Measurements from ENCODE around the gene ZNF891. TPM values are rescaled to one million over a fixed set of nuclear protein-coding genes. Genes with fewer than 3 reads are reported as not detected.

ZNF891 gene
- total and polyA plus RNA-seq, 2 of the 13 experiments (the other 11 are each of a cell fraction or from before 2014, with no cell fraction given), result 1.3 to 2.1 TPM

DNA sequence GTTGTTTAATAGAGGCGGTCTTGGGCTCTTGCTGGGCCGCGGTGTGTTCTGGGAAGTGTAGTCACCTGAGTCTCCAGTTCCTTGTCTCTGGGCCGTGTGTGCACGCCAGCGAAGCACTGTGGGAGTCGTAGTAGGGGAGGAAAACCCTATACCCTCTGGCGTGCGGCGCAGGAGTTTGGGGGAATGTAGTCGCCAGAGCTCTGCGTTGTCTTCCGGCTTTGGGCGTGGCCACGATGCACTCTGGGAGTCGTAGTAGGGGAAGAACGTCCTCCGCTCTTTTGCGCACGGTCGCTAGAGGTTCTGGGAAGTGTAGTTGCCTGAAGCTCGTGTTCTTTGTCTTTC, 50.1 kb downstream of the ZNF891 start (continued):
- peak; percentile 73 for TF ChIP-seq HDAC1 (CRISPR knock-in tag; IDR thresholded peaks at IDR 0.05)
- TF ChIP-seq, protein P1, sequence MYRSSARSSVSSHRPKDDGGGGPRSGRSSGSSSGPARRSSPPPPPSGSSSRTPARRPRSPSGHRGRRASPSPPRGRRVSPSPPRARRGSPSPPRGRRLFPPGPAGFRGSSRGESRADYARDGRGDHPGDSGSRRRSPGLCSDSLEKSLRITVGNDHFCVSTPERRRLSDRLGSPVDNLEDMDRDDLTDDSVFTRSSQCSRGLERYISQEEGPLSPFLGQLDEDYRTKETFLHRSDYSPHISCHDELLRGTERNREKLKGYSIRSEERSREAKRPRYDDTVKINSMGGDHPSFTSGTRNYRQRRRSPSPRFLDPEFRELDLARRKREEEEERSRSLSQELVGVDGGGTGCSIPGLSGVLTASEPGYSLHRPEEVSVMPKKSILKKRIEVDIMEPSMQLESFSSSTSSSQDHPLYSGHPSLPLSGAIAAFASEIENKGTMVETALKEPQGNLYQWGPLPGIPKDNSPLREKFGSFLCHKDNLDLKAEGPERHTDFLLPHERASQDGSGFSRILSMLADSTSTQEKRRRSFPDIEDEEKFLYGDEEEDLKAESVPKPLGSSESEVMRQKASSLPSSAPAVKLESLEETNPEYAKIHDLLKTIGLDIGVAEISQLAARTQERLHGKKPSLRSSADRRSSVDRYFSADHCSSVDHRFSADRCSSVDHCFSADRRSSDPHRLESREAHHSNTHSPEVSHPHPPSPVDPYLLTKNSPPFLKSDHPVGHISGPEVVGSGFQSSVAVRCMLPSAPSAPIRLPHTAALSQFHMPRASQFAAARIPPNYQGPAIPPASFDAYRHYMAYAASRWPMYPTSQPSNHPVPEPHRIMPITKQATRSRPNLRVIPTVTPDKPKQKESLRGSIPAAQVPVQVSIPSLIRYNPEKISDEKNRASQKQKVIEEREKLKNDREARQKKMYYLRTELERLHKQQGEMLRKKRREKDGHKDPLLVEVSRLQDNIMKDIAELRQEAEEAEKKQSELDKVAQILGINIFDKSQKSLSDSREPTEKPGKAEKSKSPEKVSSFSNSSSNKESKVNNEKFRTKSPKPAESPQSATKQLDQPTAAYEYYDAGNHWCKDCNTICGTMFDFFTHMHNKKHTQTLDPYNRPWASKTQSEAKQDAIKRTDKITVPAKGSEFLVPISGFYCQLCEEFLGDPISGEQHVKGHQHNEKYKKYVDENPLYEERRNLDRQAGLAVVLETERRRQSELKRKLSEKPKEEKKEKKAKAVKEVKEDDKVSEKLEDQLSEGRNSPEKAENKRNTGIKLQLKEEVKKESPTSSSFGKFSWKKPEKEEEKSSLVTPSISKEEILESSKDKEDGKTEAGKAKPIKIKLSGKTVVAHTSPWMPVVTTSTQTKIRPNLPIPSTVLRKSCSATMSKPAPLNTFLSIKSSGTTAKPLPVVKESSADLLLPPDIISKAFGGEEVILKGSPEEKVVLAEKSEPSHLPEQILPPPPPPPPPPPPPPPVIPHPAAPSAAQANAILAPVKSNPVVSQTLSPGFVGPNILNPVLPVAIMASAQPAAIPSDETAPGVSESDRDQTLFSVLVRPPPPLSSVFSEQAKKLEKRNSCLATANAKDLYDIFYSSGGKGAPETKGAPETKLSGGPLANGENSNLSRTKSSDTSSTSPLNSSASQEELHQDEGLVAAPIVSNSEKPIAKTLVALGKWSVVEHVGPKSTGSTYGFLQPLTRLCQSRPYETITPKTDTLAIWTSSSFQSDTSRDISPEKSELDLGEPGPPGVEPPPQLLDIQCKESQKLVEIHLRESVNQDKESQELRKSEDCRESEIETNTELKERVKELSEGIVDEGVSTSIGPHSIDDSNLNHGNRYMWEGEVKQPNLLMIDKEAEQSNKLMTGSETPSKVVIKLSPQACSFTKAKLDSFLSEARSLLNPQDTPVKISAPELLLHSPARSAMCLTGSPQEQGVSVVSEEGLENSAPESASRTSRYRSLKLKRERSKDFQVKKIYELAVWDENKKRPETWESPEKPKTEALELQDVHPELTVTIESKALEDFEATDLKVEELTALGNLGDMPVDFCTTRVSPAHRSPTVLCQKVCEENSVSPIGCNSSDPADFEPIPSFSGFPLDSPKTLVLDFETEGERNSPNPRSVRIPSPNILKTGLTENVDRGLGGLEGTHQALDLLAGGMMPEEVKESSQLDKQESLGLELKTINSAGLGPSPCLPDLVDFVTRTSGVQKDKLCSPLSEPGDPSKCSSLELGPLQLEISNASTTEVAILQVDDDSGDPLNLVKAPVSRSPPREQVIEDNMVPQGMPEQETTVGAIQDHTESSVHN (CRISPR knock-in tag; IDR thresholded peaks at IDR 0.05), result 0 out of 2 replicates have a peak, but pooled peaks have one; percentile 18
- TF ChIP-seq TBX2 (CRISPR knock-in tag; IDR thresholded peaks at IDR 0.05; ENCODE audit: borderline replicate concordance), result 0 out of 2 replicates have a peak, but pooled peaks have one; percentile 14
- TF ChIP-seq SRSF4 (IDR thresholded peaks at IDR 0.05; ENCODE audit: low read depth, low read length, poor library complexity, severe bottlenecking), result no peak
- TF ChIP-seq ZBTB25 (CRISPR knock-in tag; IDR thresholded peaks at IDR 0.05), result no peak; the same call in 1 of the 2 replicates
- TF ChIP-seq ZNF142 (CRISPR knock-in tag; IDR thresholded peaks at IDR 0.05), result no peak
- TF ChIP-seq, protein P2, sequence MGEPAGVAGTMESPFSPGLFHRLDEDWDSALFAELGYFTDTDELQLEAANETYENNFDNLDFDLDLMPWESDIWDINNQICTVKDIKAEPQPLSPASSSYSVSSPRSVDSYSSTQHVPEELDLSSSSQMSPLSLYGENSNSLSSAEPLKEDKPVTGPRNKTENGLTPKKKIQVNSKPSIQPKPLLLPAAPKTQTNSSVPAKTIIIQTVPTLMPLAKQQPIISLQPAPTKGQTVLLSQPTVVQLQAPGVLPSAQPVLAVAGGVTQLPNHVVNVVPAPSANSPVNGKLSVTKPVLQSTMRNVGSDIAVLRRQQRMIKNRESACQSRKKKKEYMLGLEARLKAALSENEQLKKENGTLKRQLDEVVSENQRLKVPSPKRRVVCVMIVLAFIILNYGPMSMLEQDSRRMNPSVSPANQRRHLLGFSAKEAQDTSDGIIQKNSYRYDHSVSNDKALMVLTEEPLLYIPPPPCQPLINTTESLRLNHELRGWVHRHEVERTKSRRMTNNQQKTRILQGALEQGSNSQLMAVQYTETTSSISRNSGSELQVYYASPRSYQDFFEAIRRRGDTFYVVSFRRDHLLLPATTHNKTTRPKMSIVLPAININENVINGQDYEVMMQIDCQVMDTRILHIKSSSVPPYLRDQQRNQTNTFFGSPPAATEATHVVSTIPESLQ (CRISPR knock-in tag; conservative IDR thresholded peaks at IDR 0.05), result 0 out of 2 replicates have a peak, but pooled peaks have one; percentile 34
- TF ChIP-seq PITX1 (CRISPR knock-in tag; IDR thresholded peaks at IDR 0.05), result no peak
- TF ChIP-seq, protein P3, sequence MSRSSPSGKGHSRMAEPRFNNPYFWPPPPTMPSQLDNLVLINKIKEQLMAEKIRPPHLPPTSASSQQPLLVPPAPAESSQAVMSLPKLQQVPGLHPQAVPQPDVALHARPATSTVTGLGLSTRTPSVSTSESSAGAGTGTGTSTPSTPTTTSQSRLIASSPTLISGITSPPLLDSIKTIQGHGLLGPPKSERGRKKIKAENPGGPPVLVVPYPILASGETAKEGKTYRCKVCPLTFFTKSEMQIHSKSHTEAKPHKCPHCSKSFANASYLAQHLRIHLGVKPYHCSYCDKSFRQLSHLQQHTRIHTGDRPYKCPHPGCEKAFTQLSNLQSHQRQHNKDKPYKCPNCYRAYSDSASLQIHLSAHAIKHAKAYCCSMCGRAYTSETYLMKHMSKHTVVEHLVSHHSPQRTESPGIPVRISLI (CRISPR knock-in tag; IDR thresholded peaks at IDR 0.05; ENCODE audit: borderline replicate concordance), result no peak
- TF ChIP-seq ZFP1 (CRISPR knock-in tag; IDR thresholded peaks at IDR 0.05), result no peak; the same call in 1 of the 2 replicates

Measured in HepG2 (cell line).